Measurements from ENCODE around the gene GRK3.

DNA sequence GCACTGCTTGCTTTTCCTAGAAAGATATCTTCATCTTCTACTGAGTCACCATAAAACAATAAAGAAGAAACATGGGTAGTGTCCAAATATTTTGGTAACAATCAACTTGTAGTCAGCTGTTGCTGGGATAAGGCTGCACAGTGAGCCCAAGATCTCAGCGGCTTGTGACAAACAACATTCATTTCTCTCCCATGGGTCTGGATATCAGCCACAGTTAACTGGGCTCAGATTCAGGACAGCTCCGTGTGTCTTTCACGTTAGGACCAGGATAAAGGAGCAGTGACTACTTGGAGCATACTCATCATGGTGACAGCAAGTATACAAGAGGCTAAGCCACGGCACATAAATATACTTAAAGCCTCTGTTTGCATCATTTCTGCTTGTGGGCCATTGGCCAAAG is 27.9 kb upstream of the GRK3 start:
- TF ChIP-seq, protein P1, sequence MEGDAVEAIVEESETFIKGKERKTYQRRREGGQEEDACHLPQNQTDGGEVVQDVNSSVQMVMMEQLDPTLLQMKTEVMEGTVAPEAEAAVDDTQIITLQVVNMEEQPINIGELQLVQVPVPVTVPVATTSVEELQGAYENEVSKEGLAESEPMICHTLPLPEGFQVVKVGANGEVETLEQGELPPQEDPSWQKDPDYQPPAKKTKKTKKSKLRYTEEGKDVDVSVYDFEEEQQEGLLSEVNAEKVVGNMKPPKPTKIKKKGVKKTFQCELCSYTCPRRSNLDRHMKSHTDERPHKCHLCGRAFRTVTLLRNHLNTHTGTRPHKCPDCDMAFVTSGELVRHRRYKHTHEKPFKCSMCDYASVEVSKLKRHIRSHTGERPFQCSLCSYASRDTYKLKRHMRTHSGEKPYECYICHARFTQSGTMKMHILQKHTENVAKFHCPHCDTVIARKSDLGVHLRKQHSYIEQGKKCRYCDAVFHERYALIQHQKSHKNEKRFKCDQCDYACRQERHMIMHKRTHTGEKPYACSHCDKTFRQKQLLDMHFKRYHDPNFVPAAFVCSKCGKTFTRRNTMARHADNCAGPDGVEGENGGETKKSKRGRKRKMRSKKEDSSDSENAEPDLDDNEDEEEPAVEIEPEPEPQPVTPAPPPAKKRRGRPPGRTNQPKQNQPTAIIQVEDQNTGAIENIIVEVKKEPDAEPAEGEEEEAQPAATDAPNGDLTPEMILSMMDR (IDR thresholded peaks at IDR 0.05; ENCODE audit: low read length) = no peak
- no peak for TF ChIP-seq EZH2 (IDR thresholded peaks at IDR 0.05; ENCODE audit: borderline replicate concordance, low read length)
